SK-N-SH (cell line): ENCODE data around the gene TMPRSS13. TPM values are rescaled to one million over a fixed set of nuclear protein-coding genes. Genes with fewer than 3 reads are reported as not detected.

Source experiments
- CTCF ChIA-PET: fragments of 300-600, 350-600 bp; formaldehyde crosslinking; extraction: SDS; loops from one replicate; lab custom pipeline; 2021; lab: Yijun Ruan, JAX
- POLR2A ChIA-PET: fragments of 350-600 bp; sonication (Branson Sonifier 250); formaldehyde crosslinking; extraction: SDS; loops from one replicate; lab custom pipeline; 2020; ENCODE audit warnings: antibody characterized with exemption, inconsistent platforms; lab: Yijun Ruan, JAX
- DNase-seq: peaks from one replicate; pipeline ENCODE4 v3.0.0; 2012
- H2AFZ ChIP-seq: fragments of 200-600 bp; sonication (generic); 2 replicates; pipeline ENCODE4 v1.8.1; 2016; ENCODE audit warnings: antibody characterized with exemption, mild to moderate bottlenecking, low read depth
- H3F3A ChIP-seq: fragments of 200-600 bp; sonication (generic); replicated peaks from 2 replicates; pipeline ENCODE3; 2016; ENCODE audit warnings: antibody characterized with exemption, mild to moderate bottlenecking; ENCODE audit not compliant: insufficient read depth
- H3K27ac ChIP-seq, 2 experiments: fragments of 200-500 bp in 1 of 2; fragments of 200-600 bp in 1 of 2; sonication (Bioruptor generic) in 1 of 2; sonication (generic), shearing (Covaris generic) in 1 of 2; 2 replicates each; pipeline versions ENCODE4 v1.5.1 to v1.6.1; 2014 to 2016; ENCODE audit warnings: low read depth in 2 of 2, inconsistent platforms in 1 of 2, low read length in 1 of 2, mild to moderate bottlenecking in 1 of 2, mixed read lengths in 1 of 2
- H3K27me3 ChIP-seq: fragments of 200-600 bp; sonication (generic), shearing (Covaris generic); 2 replicates; pipeline ENCODE4 v1.6.1; 2016; ENCODE audit warnings: mixed run types; ENCODE audit not compliant: insufficient read depth
- H3K36me3 ChIP-seq, 2 experiments: fragments of 200-500 bp in 1 of 2; fragments of 200-600 bp in 1 of 2; sonication (Bioruptor generic) in 1 of 2; sonication (generic) in 1 of 2; replicated peaks in 1 of 2; 2 replicates each; pipeline versions ENCODE3 to v1.5.1; 2014 to 2016; ENCODE audit warnings: low read length in 1 of 2, mild to moderate bottlenecking in 1 of 2; ENCODE audit not compliant: insufficient read depth in 2 of 2, control insufficient read depth in 1 of 2
- H3K4me1 ChIP-seq, 2 experiments: fragments of 200-500 bp in 1 of 2; fragments of 200-600 bp in 1 of 2; sonication (Bioruptor generic) in 1 of 2; sonication (generic), shearing (Covaris generic) in 1 of 2; 2 replicates each; pipeline versions ENCODE4 v1.5.1 to v1.6.1; 2014 to 2016; ENCODE audit warnings: low read depth in 1 of 2, low read length in 1 of 2, mixed run types in 1 of 2; ENCODE audit not compliant: insufficient read depth in 2 of 2, control insufficient read depth in 1 of 2
- H3K4me2 ChIP-seq: fragments of 200-600 bp; sonication (generic), shearing (Covaris generic); 2 replicates; pipeline ENCODE4 v1.6.1; 2017; ENCODE audit warnings: mixed run types
- H3K4me3 ChIP-seq, 2 experiments: fragments of 200-500 bp in 1 of 2; fragments of 200-600 bp in 1 of 2; sonication (Bioruptor generic) in 1 of 2; sonication (generic), shearing (Covaris generic) in 1 of 2; 2 replicates each; pipeline versions ENCODE4 v1.5.1 to v1.8.1; 2014 to 2016; ENCODE audit warnings: low read depth in 2 of 2, inconsistent platforms in 1 of 2, low read length in 1 of 2, mild to moderate bottlenecking in 1 of 2, mixed read lengths in 1 of 2, moderate library complexity in 1 of 2
- H3K79me2 ChIP-seq: fragments of 200-600 bp; sonication (generic); 2 replicates; pipeline ENCODE4 v1.8.1; 2017; ENCODE audit warnings: mild to moderate bottlenecking; ENCODE audit not compliant: insufficient read depth
- H3K9ac ChIP-seq: fragments of 200-600 bp; sonication (generic); 2 replicates; pipeline ENCODE4 v1.6.1; 2017; ENCODE audit warnings: mixed run types
- H3K9me2 ChIP-seq: fragments of 200-600 bp; sonication (generic); 2 replicates; pipeline ENCODE4 v1.6.1; 2017; ENCODE audit warnings: mixed run types
- H3K9me3 ChIP-seq: fragments of 200-600 bp; sonication (generic); 2 replicates; pipeline ENCODE4 v1.6.1; 2017; ENCODE audit warnings: mixed run types, mild to moderate bottlenecking, moderate library complexity
- H4K20me1 ChIP-seq: fragments of 200-600 bp; sonication (generic); 2 replicates; pipeline ENCODE4 v1.6.1; 2017; ENCODE audit warnings: mild to moderate bottlenecking, mixed run types; ENCODE audit not compliant: insufficient read depth
- ELF1 ChIP-seq: IDR thresholded peaks from 2 replicates; pipeline ENCODE4 v1.4.0; 2012
- EP300 ChIP-seq, 2 experiments: IDR thresholded peaks; 2 replicates each; pipeline versions ENCODE4 v1.4.0 to v1.6.1; 2012; ENCODE audit warnings: borderline replicate concordance in 1 of 2, low read depth in 1 of 2, low read length in 1 of 2
- EZH2phosphoT487 ChIP-seq: fragments of 200-600 bp; sonication (generic); IDR thresholded peaks from 2 replicates; pipeline ENCODE4 v1.6.1; 2017; ENCODE audit warnings: low read depth, mixed run types, mild to moderate bottlenecking, antibody characterized with exemption, moderate library complexity, borderline replicate concordance
- GATA2 ChIP-seq: sonication (generic); formaldehyde crosslinking; IDR thresholded peaks from 2 replicates; pipeline ENCODE4 v1.5.0; 2020; ENCODE audit warnings: mild to moderate bottlenecking, missing genetic modification reagents
- JUND ChIP-seq: IDR thresholded peaks from 2 replicates; pipeline ENCODE4 v1.4.0; 2012
- POLR2AphosphoS5 ChIP-seq: IDR thresholded peaks from 2 replicates; pipeline ENCODE4 v1.6.1; 2012; ENCODE audit warnings: low read depth, low read length
- SIN3A ChIP-seq: IDR thresholded peaks from 2 replicates; pipeline ENCODE4 v1.6.1; 2012; ENCODE audit warnings: low read depth, mild to moderate bottlenecking, low read length, moderate library complexity, borderline replicate concordance
- SMC3 ChIP-seq: IDR thresholded peaks from 2 replicates; pipeline ENCODE4 v1.6.1; 2012; ENCODE audit warnings: low read depth, low read length, improper control_type of control experiment
- TCF12 ChIP-seq: IDR thresholded peaks from 2 replicates; pipeline ENCODE4 v1.4.0; 2012
- TEAD4 ChIP-seq: IDR thresholded peaks from 2 replicates; pipeline ENCODE4 v1.4.0; 2012; ENCODE audit warnings: mild to moderate bottlenecking, borderline replicate concordance; ENCODE audit not compliant: insufficient read depth
- YY1 ChIP-seq: IDR thresholded peaks from 2 replicates; pipeline ENCODE4 v1.4.0; 2012; ENCODE audit warnings: low read depth, mild to moderate bottlenecking
- WGBS: methylation state at CpG from one replicate; pipeline ENCODE4 v1.1.6; 2017; ENCODE audit warnings: low lambda C conversion rate; 5-methylcytosine and 5-hydroxymethylcytosine counted together
- polyA plus RNA-seq, 3 experiments: library from polyadenylated mRNA; depleted of rRNA; stranded (reverse); fragments of >200 nt; gene quantifications; 2 replicates each; pipeline ENCODE4 v1.2.3, GENCODE V29; 2012
- TF ChIP-seq, protein P1 (sequence below): fragments of 200-600 bp; sonication (generic); IDR thresholded peaks from 2 replicates; pipeline ENCODE4 v1.6.1; 2017; ENCODE audit warnings: antibody characterized with exemption, mild to moderate bottlenecking, moderate library complexity
- TF ChIP-seq, protein P2 (sequence below): IDR thresholded peaks from 2 replicates; pipeline ENCODE4 v1.4.0; 2012; ENCODE audit warnings: low read depth, borderline replicate concordance
- TF ChIP-seq, protein P3 (sequence below): IDR thresholded peaks from 2 replicates; pipeline ENCODE4 v1.4.0; 2012; ENCODE audit warnings: low read depth, borderline replicate concordance
- TF ChIP-seq, protein P4 (sequence below): IDR thresholded peaks from 2 replicates; pipeline ENCODE4 v1.4.0; 2012; ENCODE audit warnings: low read depth
- TF ChIP-seq, protein P5 (sequence below): IDR thresholded peaks from 2 replicates; pipeline ENCODE4; 2012

TMPRSS13 gene
- polyA plus RNA-seq, 1 of the 3 experiments (the other 2 are of a cell fraction), result not detected

DNA sequence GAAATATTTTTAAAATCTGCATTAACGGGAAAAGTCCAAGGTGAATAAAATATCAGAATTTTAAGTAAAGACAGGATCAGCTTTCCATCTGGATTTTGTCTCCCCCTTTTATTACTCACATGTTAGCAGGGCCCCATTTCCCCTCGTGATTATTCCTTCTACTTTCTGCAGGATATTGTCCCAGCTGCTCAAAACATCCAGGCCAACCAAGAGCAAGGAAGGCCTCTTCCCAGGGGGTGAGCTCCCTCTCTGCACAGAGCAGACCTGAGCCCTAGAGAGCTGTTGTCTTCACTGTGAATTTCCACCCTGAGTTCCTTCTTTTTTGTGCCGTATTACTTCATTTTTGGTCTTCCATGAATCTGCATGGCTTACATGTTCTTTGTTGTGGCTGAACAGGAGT, 3.7 kb upstream of the TMPRSS13 start (continued):
- TF ChIP-seq, protein P1, sequence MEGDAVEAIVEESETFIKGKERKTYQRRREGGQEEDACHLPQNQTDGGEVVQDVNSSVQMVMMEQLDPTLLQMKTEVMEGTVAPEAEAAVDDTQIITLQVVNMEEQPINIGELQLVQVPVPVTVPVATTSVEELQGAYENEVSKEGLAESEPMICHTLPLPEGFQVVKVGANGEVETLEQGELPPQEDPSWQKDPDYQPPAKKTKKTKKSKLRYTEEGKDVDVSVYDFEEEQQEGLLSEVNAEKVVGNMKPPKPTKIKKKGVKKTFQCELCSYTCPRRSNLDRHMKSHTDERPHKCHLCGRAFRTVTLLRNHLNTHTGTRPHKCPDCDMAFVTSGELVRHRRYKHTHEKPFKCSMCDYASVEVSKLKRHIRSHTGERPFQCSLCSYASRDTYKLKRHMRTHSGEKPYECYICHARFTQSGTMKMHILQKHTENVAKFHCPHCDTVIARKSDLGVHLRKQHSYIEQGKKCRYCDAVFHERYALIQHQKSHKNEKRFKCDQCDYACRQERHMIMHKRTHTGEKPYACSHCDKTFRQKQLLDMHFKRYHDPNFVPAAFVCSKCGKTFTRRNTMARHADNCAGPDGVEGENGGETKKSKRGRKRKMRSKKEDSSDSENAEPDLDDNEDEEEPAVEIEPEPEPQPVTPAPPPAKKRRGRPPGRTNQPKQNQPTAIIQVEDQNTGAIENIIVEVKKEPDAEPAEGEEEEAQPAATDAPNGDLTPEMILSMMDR, result no peak
- TF ChIP-seq, protein P2, sequence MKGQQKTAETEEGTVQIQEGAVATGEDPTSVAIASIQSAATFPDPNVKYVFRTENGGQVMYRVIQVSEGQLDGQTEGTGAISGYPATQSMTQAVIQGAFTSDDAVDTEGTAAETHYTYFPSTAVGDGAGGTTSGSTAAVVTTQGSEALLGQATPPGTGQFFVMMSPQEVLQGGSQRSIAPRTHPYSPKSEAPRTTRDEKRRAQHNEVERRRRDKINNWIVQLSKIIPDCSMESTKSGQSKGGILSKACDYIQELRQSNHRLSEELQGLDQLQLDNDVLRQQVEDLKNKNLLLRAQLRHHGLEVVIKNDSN, result no peak
- no peak for TF ChIP-seq GATA2 (CRISPR knock-in tag)
- no peak for TF ChIP-seq ELF1
- TF ChIP-seq, protein P3, sequence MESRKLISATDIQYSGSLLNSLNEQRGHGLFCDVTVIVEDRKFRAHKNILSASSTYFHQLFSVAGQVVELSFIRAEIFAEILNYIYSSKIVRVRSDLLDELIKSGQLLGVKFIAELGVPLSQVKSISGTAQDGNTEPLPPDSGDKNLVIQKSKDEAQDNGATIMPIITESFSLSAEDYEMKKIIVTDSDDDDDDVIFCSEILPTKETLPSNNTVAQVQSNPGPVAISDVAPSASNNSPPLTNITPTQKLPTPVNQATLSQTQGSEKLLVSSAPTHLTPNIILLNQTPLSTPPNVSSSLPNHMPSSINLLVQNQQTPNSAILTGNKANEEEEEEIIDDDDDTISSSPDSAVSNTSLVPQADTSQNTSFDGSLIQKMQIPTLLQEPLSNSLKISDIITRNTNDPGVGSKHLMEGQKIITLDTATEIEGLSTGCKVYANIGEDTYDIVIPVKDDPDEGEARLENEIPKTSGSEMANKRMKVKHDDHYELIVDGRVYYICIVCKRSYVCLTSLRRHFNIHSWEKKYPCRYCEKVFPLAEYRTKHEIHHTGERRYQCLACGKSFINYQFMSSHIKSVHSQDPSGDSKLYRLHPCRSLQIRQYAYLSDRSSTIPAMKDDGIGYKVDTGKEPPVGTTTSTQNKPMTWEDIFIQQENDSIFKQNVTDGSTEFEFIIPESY, result no peak
- no peak for TF ChIP-seq SIN3A
- TF ChIP-seq EZH2phosphoT487, result no peak
- TF ChIP-seq EP300 (IDR thresholded peaks at IDR 0.05; ENCODE audit: borderline replicate concordance in 1 of 2, low read depth in 1 of 2, low read length in 1 of 2), result no peak
- TF ChIP-seq YY1, result no peak
- no peak for TF ChIP-seq POLR2AphosphoS5
- no peak for TF ChIP-seq JUND
- TF ChIP-seq, protein P4, sequence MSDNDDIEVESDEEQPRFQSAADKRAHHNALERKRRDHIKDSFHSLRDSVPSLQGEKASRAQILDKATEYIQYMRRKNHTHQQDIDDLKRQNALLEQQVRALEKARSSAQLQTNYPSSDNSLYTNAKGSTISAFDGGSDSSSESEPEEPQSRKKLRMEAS, result no peak
- no peak for TF ChIP-seq SMC3

DNA sequence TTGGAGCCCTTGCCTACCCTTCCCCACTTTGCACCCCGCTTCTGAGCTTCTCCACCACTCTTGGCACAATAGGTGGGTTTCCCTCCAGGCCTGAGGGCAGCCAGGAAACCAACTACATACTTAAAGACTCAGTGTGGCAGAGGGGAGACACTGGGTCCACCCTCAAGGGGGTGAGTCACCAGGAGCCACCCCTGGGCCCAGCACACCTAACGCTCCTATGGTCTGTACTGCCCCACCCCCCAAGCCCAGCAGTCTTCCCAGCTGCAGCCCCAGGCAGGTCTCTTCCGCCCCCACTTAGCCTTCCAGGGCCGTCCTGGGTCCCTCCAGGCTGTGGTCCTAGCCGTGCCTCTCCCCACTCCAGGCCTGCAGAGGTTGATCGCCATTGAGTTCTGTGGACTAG, 3.2 kb upstream of the TMPRSS13 start:
- ChIA-PET POLR2A (interaction anchor here (0.6 kb wide), 1 partner anchor 652 kb away, joined by 3 read pairs; no protein-coding TSS in a partner anchor), CTCF (interaction anchor here (1.1 to 13.7 kb wide), 7 partner anchors 14 to 115 kb away, joined by 3 to 129 read pairs (median 4); no protein-coding TSS in a partner anchor)
- Histone ChIP-seq H3K9me2 (no peaks in the 10 kb centered on the region), H3K79me2 (no peaks in the 10 kb centered on the region), H2AFZ (no peak overlapping the region), H4K20me1 (no peaks in the 10 kb centered on the region), H3K27ac (no peak overlapping the region), H3K4me3 (no peak overlapping the region), H3K4me1 (peaks cover 0 to 5% of the 10 kb centered on the region in 2 experiments; a peak in 1 of 4 replicates), H3K27me3 (peaks cover 7% of the 10 kb centered on the region; the same call in 1 of the 2 replicates), H3K9me3 (no peaks in the 10 kb centered on the region), H3K4me2 (no peak overlapping the region), H3K36me3 (no peaks in the 10 kb centered on the region), H3K9ac (no peak overlapping the region), H3F3A (no peaks in the 10 kb centered on the region)
- no peak for TF ChIP-seq TEAD4
- TF ChIP-seq JUND, result no peak
- no peak for TF ChIP-seq TCF12
- TF ChIP-seq, protein P4, result no peak
- TF ChIP-seq, protein P1, result no peak
- TF ChIP-seq, protein P5, sequence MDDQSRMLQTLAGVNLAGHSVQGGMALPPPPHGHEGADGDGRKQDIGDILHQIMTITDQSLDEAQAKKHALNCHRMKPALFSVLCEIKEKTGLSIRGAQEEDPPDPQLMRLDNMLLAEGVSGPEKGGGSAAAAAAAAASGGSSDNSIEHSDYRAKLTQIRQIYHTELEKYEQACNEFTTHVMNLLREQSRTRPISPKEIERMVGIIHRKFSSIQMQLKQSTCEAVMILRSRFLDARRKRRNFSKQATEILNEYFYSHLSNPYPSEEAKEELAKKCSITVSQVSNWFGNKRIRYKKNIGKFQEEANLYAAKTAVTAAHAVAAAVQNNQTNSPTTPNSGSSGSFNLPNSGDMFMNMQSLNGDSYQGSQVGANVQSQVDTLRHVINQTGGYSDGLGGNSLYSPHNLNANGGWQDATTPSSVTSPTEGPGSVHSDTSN, result no peak
- DNase-seq, result no peak
- 42% methylated on average over 5 of the region's 6 CpGs for WGBS
